SK-N-SH treated with all-trans-retinoic acid at 6 μM for 48 hours (cell line): ENCODE results near the gene CPA1.

Experiments used
- ATAC-seq: fragments of 200-7000 bp; cut with Tn5 transposase; 3 replicates; pipeline ENCODE4 v1.9.1; 2020; ENCODE audit warnings: mild to moderate bottlenecking, moderate library complexity
- ARNTL ChIP-seq: fragments of 450-650 bp; formaldehyde crosslinking; IDR thresholded peaks from 2 replicates; pipeline ENCODE4 v1.5.0; 2020; ENCODE audit warnings: low read depth, mild to moderate bottlenecking, moderate library complexity, borderline replicate concordance
- BACH2 ChIP-seq: fragments of 250-450 bp; sonication (Bioruptor Pico); IDR thresholded peaks from 2 replicates; pipeline ENCODE4 v1.9.0; 2021; ENCODE audit warnings: mild to moderate bottlenecking, borderline replicate concordance
- CREB5 ChIP-seq: fragments of 250-450 bp; sonication (Bioruptor Pico); IDR thresholded peaks from 2 replicates; pipeline ENCODE4 v1.5.1; 2020; ENCODE audit warnings: low read depth, mild to moderate bottlenecking, moderate library complexity
- CSRNP3 ChIP-seq: fragments of 250-450 bp; sonication (Bioruptor Pico); IDR thresholded peaks from 2 replicates; pipeline ENCODE4 v1.5.1; 2021; ENCODE audit warnings: mild to moderate bottlenecking, moderate library complexity
- ESRRG ChIP-seq: fragments of 250-450 bp; sonication (Bioruptor Pico); IDR thresholded peaks from 2 replicates; pipeline ENCODE4 v1.6.1; 2021; ENCODE audit warnings: mild to moderate bottlenecking
- OSR1 ChIP-seq: fragments of 250-450 bp; sonication (Bioruptor Pico); IDR thresholded peaks from 2 replicates; pipeline ENCODE4 v1.8.0; 2022; ENCODE audit warnings: moderate library complexity, mild to moderate bottlenecking, inconsistent platforms
- PATZ1 ChIP-seq: fragments of 250-450 bp; sonication (Bioruptor Pico); IDR thresholded peaks from 2 replicates; pipeline ENCODE4 v1.8.0; 2020; ENCODE audit warnings: mild to moderate bottlenecking, moderate library complexity, borderline replicate concordance
- PPARA ChIP-seq: fragments of 250-450 bp; sonication (Bioruptor Pico); IDR thresholded peaks from 2 replicates; pipeline ENCODE4 v1.5.0; 2020; ENCODE audit warnings: mild to moderate bottlenecking, borderline replicate concordance
- RARB ChIP-seq: fragments of 250-450 bp; sonication (Bioruptor Pico); IDR thresholded peaks from 2 replicates; pipeline ENCODE4 v1.8.0; 2021; ENCODE audit warnings: mild to moderate bottlenecking, moderate library complexity
- SNAI2 ChIP-seq: fragments of 250-450 bp; sonication (Bioruptor Pico); IDR thresholded peaks from 2 replicates; pipeline ENCODE4 v1.5.0; 2020; ENCODE audit warnings: mild to moderate bottlenecking, moderate library complexity
- TCF4 ChIP-seq: fragments of 250-450 bp; sonication (Bioruptor Pico); IDR thresholded peaks from 2 replicates; pipeline ENCODE4 v1.8.0; 2021; ENCODE audit warnings: mild to moderate bottlenecking, moderate library complexity, borderline replicate concordance
- TOX ChIP-seq: fragments of 250-450 bp; sonication (Bioruptor Pico); IDR thresholded peaks from 2 replicates; pipeline ENCODE4 v1.8.0; 2021; ENCODE audit warnings: mild to moderate bottlenecking, moderate library complexity, borderline replicate concordance
- TSHZ2 ChIP-seq: fragments of 250-450 bp; sonication (Bioruptor Pico); IDR thresholded peaks from 2 replicates; pipeline ENCODE4 v1.5.0; 2020; ENCODE audit warnings: mild to moderate bottlenecking, moderate library complexity
- ZFP3 ChIP-seq: fragments of 250-450 bp; sonication (Bioruptor Pico); IDR thresholded peaks from 2 replicates; pipeline ENCODE4 v1.5.0; 2020; ENCODE audit warnings: mild to moderate bottlenecking, moderate library complexity
- ZFP30 ChIP-seq: fragments of 450-650 bp; formaldehyde crosslinking; IDR thresholded peaks from 2 replicates; pipeline ENCODE4 v1.5.0; 2022; ENCODE audit warnings: mild to moderate bottlenecking, moderate library complexity
- ZNF565 ChIP-seq: fragments of 450-650 bp; formaldehyde crosslinking; conservative IDR thresholded peaks from 2 replicates; pipeline ENCODE4 v1.5.0; 2020; ENCODE audit warnings: low read depth, mild to moderate bottlenecking, moderate library complexity
- ZNF70 ChIP-seq: fragments of 450-650 bp; formaldehyde crosslinking; IDR thresholded peaks from 2 replicates; pipeline ENCODE4 v1.5.0; 2020; ENCODE audit warnings: mild to moderate bottlenecking, moderate library complexity
- ZNF8 ChIP-seq: fragments of 450-650 bp; formaldehyde crosslinking; IDR thresholded peaks from 2 replicates; pipeline ENCODE4 v1.5.0; 2020; ENCODE audit warnings: mild to moderate bottlenecking, moderate library complexity
- TF ChIP-seq, protein P1 (sequence below): fragments of 250-450 bp; sonication (Bioruptor Pico); IDR thresholded peaks from 2 replicates; pipeline ENCODE4 v1.8.0; 2021; ENCODE audit warnings: low read depth, mild to moderate bottlenecking, moderate library complexity, borderline replicate concordance

Gene CPA1

DNA sequence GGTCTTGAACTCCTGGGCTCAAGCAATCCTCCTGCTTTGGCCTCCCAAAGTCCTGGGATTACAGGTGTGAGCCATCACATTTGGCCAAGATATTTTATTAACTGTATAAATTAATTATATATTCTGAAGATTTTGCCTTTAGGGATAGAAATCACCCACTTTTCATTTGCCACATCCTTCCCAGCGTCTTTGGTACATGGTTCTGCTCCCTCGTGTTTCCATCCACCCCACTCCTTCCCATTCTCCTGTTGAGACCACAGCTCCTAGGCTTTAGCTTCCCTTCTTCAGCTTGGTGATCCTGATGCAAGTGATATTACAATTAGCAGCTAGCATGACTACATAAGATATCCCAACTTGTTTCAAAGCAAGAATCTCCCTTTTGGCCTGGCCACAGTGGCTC lies 8.4 kb downstream of the CPA1 start (continued):
- TF ChIP-seq TSHZ2 (no peak), ZFP30 (CRISPR knock-in tag) (no peak)

- ATAC-seq: no peak
- TF ChIP-seq CSRNP3 (CRISPR knock-in tag): no peak
- TF ChIP-seq, protein P1, sequence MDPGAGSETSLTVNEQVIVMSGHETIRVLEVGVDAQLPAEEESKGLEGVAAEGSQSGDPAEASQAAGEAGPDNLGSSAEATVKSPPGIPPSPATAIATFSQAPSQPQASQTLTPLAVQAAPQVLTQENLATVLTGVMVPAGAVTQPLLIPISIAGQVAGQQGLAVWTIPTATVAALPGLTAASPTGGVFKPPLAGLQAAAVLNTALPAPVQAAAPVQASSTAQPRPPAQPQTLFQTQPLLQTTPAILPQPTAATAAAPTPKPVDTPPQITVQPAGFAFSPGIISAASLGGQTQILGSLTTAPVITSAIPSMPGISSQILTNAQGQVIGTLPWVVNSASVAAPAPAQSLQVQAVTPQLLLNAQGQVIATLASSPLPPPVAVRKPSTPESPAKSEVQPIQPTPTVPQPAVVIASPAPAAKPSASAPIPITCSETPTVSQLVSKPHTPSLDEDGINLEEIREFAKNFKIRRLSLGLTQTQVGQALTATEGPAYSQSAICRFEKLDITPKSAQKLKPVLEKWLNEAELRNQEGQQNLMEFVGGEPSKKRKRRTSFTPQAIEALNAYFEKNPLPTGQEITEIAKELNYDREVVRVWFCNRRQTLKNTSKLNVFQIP (CRISPR knock-in tag): no peak
- TF ChIP-seq ESRRG: no peak
- TF ChIP-seq RARB: no peak
- no peak for TF ChIP-seq TOX (CRISPR knock-in tag)
- TF ChIP-seq ZFP30 (CRISPR knock-in tag): no peak
- no peak for TF ChIP-seq ZNF70 (CRISPR knock-in tag)
- no peak for TF ChIP-seq SNAI2 (CRISPR knock-in tag)
- TF ChIP-seq PATZ1 (CRISPR knock-in tag): no peak
- no peak for TF ChIP-seq ZNF565
- no peak for TF ChIP-seq OSR1 (CRISPR knock-in tag)
- TF ChIP-seq CREB5: no peak
- TF ChIP-seq ZFP3 (CRISPR knock-in tag): no peak
- TF ChIP-seq TCF4: no peak
- no peak for TF ChIP-seq TSHZ2
- no peak for TF ChIP-seq PPARA (CRISPR knock-in tag)
- TF ChIP-seq BACH2 (CRISPR knock-in tag): no peak
- TF ChIP-seq ARNTL (CRISPR knock-in tag): no peak
Measured at GRCh38 chr7:130390486-130390885, 10.2 kb downstream of the CPA1 start.

DNA sequence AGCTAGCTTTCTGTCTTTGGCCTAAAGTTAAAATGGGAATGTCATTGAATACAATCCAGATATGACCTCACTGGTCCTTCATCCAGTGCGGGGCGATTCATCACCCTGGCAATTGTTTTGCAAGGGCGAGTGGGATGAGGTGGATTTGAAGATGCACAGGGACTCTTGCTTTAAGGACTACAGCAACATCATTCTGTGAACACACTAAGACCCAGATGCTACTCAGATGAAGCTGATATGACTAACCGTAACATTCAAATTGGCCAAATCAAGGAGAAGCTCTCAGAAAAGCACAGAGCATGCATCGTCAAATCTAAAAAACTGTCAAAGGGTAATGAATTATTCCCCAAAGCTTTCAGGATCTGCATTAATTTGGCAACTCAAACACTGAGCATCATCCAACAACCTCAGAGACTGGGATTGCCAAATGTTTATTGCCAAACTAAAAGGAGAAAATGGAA lies 12.8 kb downstream of the CPA1 start:
- no peak for ATAC-seq
- TF ChIP-seq CREB5 (no peak), ZFP30 (CRISPR knock-in tag) (no peak), PPARA (CRISPR knock-in tag) (no peak), ZNF8 (CRISPR knock-in tag) (no peak), TSHZ2 (no peak)
- TF ChIP-seq, all 23 proteins: peak for 0
